C4-2B (cell line): ENCODE measurements around the gene ZP3.
"Not testable (repeated sequence)": the region's sequence is repeated elsewhere in the genome, so short reads cannot be mapped to it uniquely, and the experiment has no call there.

ENCODE experiments used
- ZFX ChIP-seq: fragments of 450-650 bp; IDR thresholded peaks from 2 replicates; pipeline ENCODE4 v1.6.1; 2017
- TF ChIP-seq, protein P1 (sequence below): fragments of 450-650 bp; conservative IDR thresholded peaks from 2 replicates; pipeline ENCODE4 v1.5.1; 2017; ENCODE audit warnings: mild to moderate bottlenecking

DNA sequence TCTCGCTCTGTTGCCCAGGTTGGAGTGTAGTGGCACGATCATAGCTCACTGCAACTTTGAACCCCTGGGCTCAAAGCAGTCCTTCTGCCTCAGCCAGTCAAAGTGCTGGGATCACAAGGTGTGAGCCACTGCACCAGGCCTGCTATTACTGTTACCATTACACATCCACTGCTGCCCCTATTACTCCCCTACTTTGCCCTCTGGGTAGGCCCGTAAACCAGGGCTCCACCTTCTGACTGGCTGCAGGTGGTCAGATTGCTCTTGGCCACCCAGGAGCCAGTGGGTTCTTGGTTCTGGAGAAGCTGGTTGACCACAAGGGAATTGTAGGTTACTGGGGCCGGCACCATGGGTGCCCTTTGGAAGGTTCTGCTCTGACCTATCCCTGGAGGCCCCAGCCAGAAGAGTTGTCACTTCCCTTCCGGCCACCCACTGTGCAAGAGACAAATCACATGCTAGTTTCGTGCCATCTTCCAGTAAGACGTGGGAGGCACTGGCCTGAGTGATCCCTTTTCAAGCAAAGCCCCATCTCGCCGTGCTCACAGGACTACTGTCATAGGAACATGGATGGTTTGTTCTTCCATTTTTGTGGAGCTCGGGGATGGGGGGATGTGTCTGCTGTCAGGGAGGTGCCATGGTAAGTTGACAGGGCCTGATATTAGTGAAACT, 46.9 kb downstream of the ZP3 start:
- TF ChIP-seq, protein P1, sequence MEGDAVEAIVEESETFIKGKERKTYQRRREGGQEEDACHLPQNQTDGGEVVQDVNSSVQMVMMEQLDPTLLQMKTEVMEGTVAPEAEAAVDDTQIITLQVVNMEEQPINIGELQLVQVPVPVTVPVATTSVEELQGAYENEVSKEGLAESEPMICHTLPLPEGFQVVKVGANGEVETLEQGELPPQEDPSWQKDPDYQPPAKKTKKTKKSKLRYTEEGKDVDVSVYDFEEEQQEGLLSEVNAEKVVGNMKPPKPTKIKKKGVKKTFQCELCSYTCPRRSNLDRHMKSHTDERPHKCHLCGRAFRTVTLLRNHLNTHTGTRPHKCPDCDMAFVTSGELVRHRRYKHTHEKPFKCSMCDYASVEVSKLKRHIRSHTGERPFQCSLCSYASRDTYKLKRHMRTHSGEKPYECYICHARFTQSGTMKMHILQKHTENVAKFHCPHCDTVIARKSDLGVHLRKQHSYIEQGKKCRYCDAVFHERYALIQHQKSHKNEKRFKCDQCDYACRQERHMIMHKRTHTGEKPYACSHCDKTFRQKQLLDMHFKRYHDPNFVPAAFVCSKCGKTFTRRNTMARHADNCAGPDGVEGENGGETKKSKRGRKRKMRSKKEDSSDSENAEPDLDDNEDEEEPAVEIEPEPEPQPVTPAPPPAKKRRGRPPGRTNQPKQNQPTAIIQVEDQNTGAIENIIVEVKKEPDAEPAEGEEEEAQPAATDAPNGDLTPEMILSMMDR, result not testable (repeated sequence)
- not testable (repeated sequence) for TF ChIP-seq ZFX
